ENCODE measurements around the gene KIF21A.

Gene KIF21A

DNA sequence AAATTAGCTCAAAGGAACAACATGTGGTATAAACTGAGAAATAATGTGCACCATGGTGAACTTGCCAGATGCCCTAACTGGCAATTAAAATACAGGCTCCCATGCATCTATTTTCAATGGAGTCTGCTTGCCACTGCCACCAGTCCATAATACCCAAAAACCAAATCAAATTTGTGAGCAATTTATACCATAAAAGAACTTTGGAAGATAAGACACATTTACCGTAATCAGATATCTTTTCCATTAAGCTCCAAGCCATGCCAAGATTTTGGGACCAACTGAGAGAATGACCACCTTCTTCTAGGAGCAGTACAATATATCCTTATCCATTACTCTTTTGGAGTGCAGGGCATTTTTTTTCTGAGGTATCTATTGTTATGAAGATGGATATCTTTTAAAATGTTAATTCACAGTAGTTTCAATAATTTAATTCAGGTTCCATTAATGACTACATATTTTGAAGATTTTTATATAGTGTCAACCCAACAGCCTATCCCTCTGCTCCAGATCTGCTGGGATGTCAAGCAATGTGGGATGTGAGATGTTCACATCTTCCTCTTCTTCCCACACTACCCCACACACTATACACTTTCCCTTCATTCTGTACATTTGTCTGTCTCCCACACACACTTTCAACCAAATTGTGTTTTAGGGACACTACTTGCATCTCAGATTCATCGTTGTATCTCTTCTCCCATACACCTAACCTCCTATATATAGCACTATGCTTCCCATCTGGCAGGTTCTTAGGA is 53.3 kb downstream of the KIF21A start:
- no peak for DNase-seq (ENCODE audit: low read depth)

DNA sequence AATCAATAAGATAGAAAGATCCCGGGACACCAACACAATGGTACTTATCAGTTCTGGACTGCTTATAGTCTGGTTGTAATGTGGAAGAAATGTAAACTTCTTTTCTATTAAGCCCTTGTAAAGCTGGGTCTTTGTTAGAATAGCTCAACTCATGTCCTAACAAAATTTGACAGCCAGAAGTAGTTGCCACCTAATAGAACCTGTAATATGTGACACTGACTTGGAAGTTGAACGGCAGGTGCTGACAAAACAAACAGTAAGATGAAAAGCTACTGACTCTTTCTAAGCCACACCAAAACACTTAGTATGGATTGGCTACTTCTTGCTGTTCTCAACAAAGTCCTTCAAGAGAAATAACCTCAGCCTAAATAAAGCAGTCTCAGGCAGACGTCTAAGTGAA is 56.6 kb downstream of the KIF21A start:
- DNase-seq (ENCODE audit: low read depth): no peak

DNA sequence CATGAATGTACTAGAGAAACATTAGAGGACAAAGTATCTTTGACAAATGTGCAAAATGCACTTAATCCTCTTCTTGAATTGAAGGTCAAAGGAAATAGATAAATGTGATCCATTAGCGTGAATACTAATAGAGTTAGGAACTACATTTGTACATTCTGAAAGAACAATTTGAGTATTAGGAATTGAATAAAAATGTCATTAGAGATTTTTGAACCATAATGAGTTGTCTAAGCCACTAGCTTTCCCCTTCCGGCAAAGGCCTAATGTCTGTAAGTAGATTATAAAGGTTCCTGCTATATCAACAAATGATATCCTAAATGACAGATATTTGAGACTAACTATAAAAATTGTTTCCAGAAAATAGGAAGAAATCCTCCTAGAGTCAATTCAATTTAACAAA is 59.8 kb downstream of the KIF21A start:
- DNase-seq (ENCODE audit: low read depth): no peak

DNA sequence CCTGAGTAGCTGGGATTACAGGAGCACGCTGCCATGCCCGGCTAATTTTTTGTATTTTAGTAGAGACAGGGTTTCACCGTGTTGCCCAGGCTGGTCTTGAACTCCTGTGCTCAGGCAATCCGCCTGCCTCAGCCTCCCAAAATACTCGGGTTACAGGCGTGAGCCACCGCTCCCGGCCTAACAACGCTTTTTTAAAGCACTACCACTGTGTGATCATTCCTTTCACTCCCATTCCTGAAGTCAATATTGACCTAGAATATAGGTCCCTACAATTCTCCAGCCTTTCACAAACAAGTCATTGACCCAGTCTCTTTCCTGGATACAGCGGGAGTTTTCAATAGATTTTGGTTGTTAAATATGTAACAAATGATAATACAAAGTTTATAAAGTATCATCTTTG is 62.8 kb downstream of the KIF21A start:
- DNase-seq (ENCODE audit: low read depth): no peak

DNA sequence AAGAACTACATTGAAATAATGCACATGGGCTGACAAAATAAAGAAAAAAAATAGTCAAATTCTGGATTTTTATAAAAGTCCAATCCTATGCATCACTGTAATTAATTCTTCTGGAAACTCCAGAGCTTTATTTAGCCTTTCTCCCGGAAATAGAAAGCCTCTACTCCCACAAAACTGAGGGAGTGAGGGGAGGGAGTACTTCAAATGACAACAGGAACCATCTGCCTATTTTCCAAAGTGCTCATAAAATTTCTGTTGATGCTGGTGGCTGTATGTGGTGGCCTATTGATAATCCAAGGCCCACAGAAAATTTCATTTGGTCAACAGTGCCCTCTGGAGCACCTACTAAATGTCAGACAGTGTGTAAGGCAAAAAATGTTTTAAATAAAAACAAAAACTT is 64.6 kb downstream of the KIF21A start:
- no peak for DNase-seq (ENCODE audit: low read depth)

GRCh38 chr12:39375206-39375808 is 67.6 kb downstream of the KIF21A start:
- no peak for DNase-seq (ENCODE audit: low read depth)

DNA sequence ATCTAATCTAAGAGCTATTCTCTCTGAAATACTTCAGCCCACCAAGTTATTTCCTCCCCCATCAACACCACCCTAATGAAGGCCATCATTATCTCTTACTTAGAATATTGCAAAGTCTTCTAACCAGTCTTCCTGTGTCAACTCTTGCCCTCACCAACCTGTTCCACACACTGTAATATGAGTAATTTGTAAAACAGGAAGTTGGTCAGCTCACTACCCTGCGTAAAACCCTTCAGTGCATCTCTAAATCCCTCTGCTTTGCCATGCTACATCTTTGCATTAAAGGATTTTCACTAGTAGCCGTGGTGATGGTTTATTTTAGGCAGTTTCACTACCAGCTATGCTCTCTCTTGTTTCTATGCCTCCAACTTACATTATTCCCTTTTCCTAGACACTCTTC is 70.0 kb downstream of the KIF21A start:
- DNase-seq (ENCODE audit: low read depth): peak; percentile 0

DNA sequence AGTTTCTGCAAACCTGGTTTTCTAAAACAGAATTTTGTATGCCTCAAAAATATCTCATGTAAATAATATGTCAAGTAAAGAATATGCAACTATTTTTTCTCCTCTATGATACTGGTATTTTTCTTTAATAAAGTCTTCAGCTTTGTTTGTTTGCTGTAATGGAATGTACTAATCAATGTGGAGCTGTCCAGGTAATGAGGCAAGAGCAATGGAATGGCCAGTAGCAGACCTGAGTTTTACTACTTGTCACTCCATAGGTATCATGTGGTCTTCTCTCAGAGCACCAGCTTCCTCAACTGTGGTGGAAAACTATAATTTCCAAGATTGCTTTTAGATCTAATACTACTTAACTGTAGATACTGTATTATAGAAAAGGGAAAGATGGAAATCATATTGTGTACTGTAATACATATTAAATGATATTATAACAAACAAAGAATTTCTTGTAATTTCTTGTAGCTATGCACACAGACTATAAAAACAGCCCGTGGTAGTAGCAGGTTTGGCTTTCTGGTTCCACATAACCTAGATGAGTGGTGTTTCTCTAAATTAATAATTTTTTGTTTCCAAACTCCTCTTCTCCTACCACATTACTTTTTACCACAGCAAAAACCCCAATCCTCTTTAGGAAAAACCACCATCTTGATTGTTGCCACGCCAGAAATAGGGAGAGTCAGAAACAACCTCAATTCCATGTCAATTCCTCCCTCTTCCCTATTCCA is 70.6 kb downstream of the KIF21A start:
- no peak for DNase-seq (ENCODE audit: low read depth)

- no peak for DNase-seq (ENCODE audit: low read depth)
Measured at GRCh38 chr12:39369756-39370155, 73.2 kb downstream of the KIF21A start.

GRCh38 chr12:39368891-39369290 is 74.0 kb downstream of the KIF21A start:
- DNase-seq (ENCODE audit: low read depth): no peak

GRCh38 chr12:39368096-39368495 is 74.8 kb downstream of the KIF21A start:
- no peak for DNase-seq (ENCODE audit: low read depth)

- DNase-seq (ENCODE audit: low read depth): no peak
Measured at GRCh38 chr12:39367494-39367893, 75.4 kb downstream of the KIF21A start.

DNA sequence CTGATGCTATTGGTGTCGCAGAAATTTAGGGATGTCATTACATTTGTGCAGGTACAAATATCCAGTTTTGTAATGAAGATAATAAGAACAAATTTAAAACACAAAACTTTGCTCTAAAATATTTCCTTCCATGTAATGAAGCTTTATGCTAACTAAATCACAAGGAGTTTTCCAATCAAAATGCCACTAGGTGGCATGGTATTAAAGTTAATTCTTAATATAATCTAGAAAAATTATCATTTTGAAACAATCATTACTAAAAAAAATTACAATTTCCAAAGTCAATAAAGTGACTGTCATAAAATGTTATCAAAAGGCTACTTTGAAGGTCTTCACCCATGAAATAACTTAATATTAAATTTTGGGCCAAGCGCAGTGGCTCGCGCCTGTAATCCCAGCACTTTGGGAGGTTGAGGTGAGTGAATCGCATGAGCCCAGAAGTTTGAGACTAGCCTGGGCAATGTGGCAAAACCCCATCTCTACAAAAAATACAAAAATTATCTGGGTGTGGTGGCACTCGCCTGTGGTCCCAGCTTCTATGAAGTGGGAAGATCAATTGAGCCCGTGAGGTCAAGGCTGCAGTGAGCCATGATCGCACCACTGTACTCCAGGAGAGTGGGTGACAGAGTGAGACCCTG is 77.4 kb downstream of the KIF21A start:
- no peak for DNase-seq (ENCODE audit: low read depth)

GRCh38 chr12:39364196-39364595 is 78.7 kb downstream of the KIF21A start:
- DNase-seq (ENCODE audit: low read depth): no peak

GRCh38 chr12:39359645-39360044 is 83.3 kb downstream of the KIF21A start:
- DNase-seq (ENCODE audit: low read depth): no peak

- DNase-seq (ENCODE audit: low read depth): no peak
Measured at GRCh38 chr12:39357041-39357440, 85.9 kb downstream of the KIF21A start.

DNA sequence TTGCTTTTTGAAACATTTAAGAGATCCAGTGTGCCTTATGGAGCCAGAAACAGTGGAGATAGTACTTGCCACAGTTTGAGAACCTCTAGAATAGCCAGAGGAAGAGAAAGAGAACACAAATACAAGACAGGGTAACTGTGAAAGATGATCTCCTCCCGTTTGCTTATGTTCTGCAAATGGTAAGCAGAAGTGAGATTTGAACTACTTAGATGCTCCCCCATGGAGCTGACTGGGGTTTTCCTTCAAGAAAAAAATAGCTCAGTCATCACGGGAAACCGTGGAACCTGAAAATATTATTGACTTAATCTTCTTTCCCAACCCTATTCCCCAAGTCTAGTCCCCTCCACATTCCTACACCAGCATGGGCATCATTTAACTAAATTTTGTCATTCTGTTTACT is 87.1 kb downstream of the KIF21A start:
- DNase-seq (ENCODE audit: low read depth): no peak

GRCh38 chr12:39354955-39355354 is 88.0 kb downstream of the KIF21A start:
- no peak for DNase-seq (ENCODE audit: low read depth)

DNA sequence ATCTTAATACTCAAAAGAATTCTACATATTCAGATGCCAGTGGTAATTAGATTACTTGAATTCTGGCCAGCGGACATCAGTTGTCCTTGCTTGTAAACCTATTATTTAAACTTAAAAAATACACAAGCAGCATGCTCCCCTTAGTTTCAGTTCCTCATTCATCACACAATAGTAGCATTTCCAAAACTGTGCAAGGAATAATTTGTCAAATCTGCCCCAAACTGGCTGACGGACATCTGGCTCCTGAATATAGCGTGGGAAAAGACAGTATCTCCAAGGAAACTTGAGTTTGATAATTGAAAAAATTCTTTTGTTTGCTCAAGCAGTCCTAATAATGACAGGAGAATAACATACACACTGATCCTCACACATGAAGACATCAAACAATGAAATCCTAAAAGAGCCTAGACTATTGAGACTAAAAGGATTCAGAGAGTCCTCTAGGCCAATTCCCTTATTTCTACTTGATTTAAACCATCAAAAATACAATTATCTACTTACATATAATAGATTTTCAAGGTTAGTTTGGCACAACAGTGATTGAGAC is 90.4 kb downstream of the KIF21A start:
- DNase-seq (ENCODE audit: low read depth): no peak

GRCh38 chr12:39351153-39351552 is 91.8 kb downstream of the KIF21A start:
- no peak for DNase-seq (ENCODE audit: low read depth)

DNA sequence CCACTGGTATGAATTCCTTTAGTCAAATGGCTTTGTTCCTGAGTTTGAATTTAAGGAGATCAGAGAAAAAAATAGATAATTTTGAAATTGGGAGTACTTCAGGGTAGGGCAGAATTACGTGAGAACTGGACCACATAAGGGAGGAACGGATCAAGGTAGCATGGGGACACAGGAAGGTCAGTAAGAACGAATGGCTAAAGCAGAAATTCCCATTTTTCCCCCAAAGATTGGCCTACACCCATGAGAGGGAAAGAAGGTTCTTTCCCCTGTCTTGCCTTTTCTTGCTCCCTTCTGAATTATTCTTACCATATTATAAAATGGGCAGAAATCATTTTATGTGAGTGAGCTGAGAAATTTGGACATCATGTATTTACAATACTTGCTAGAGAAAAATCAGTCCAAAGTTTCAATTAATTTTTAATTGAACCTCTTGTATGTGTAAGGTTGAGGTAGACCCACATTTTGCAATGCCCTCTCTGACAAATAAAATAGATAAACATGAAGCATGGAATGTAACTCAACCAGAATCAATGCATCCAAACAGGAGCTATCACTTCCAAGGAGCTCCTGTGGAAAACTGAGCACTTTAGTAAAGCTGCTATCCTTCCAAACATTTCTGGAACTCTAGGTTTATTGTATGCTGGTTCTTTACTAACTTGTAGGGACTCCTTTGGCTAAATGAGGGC is 93.8 kb downstream of the KIF21A start:
- DNase-seq (ENCODE audit: low read depth): no peak

DNA sequence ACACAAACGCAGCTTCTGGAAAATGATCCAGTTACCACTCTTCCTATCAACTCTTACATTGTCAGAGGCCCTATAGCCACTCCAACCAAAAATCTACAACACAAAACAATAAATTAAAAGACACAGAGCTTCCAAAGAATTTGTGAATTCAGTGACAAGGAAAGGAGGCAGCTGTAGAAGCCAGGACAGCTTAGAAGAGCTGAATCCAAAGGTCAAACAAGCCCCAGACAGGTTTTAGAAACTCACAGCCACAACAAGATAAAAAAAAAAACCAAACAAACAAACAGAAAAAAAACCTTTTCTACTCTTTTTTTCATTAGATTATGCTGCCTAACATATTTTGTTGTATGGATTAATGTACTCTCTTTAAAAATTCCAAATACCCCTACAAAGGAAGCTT is 94.4 kb downstream of the KIF21A start:
- no peak for DNase-seq (ENCODE audit: low read depth)
